Neural progenitor cell (in vitro differentiated cells): Measurements from ENCODE around the gene SNAPIN. TPM values are rescaled to one million over a fixed set of nuclear protein-coding genes. Genes with fewer than 3 reads are reported as not detected.

ENCODE experiments used
- DNase-seq: peaks from one replicate; pipeline ENCODE4 v3.0.0-alpha.2; 2016; ENCODE audit warnings: low spot score
- H2AFZ ChIP-seq: fragments of 200-600 bp; sonication (generic); replicated peaks from 2 replicates; pipeline ENCODE4 v1.6.1; 2016; ENCODE audit warnings: antibody characterized with exemption
- H3F3A ChIP-seq: fragments of 200-600 bp; sonication (generic); 2 replicates; pipeline ENCODE4 v1.6.1; 2016; ENCODE audit warnings: antibody characterized with exemption, low read depth
- H3K27ac ChIP-seq: fragments of 200-600 bp; sonication (generic); 2 replicates; pipeline ENCODE4 v1.5.1; 2016; ENCODE audit warnings: mild to moderate bottlenecking
- H3K27me3 ChIP-seq: fragments of 200-600 bp; sonication (generic); 2 replicates; pipeline ENCODE4 v1.6.1; 2016; ENCODE audit warnings: mild to moderate bottlenecking, moderate library complexity
- H3K36me3 ChIP-seq: fragments of 200-600 bp; sonication (generic); 2 replicates; pipeline ENCODE4 v1.5.1; 2016
- H3K4me1 ChIP-seq: fragments of 200-600 bp; sonication (generic); 2 replicates; pipeline ENCODE4 v1.6.1; 2016; ENCODE audit warnings: mixed run types
- H3K4me2 ChIP-seq: fragments of 200-600 bp; sonication (generic); 2 replicates; pipeline ENCODE4 v1.6.1; 2016
- H3K4me3 ChIP-seq: fragments of 200-600 bp; sonication (generic); 2 replicates; pipeline ENCODE4 v1.5.1; 2016
- H3K79me2 ChIP-seq: fragments of 200-600 bp; sonication (generic); 2 replicates; pipeline ENCODE4 v1.6.1; 2016; ENCODE audit warnings: low read depth
- H3K9ac ChIP-seq: fragments of 200-600 bp; sonication (generic); 2 replicates; pipeline ENCODE4 v1.6.1; 2016
- H3K9me3 ChIP-seq: fragments of 200-600 bp; sonication (generic); 2 replicates; pipeline ENCODE4 v1.5.1; 2016; ENCODE audit warnings: low read depth
- H4K20me1 ChIP-seq: fragments of 200-600 bp; sonication (generic); 2 replicates; pipeline ENCODE4 v1.6.1; 2016; ENCODE audit warnings: low read depth
- H3K27ac Mint-ChIP-seq: 3 replicates; pipeline ENCODE4 v1.8.0; 2021; ENCODE audit warnings: mixed read lengths
- H3K27me3 Mint-ChIP-seq: 2 replicates; pipeline ENCODE4 v1.8.0; 2022; ENCODE audit warnings: low read depth, mild to moderate bottlenecking, inconsistent platforms, moderate library complexity, mixed read lengths; ENCODE audit not compliant: insufficient read depth
- H3K36me3 Mint-ChIP-seq: 3 replicates; pipeline ENCODE4 v1.8.0; 2021; ENCODE audit warnings: mixed read lengths
- H3K4me1 Mint-ChIP-seq: 3 replicates; pipeline ENCODE4 v1.8.0; 2021; ENCODE audit warnings: mixed read lengths
- H3K4me3 Mint-ChIP-seq: 3 replicates; pipeline ENCODE4 v1.8.0; 2021; ENCODE audit warnings: mild to moderate bottlenecking, moderate library complexity, mixed read lengths
- H3K9me3 Mint-ChIP-seq: 3 replicates; pipeline ENCODE4 v1.8.0; 2020; ENCODE audit warnings: mixed read lengths
- CTCF ChIP-seq: fragments of 200-600 bp; sonication (generic); IDR thresholded peaks from 2 replicates; pipeline ENCODE4 v1.5.1; 2017; ENCODE audit warnings: antibody characterized with exemption, mild to moderate bottlenecking
- EZH2 ChIP-seq: fragments of 200-600 bp; sonication (generic); IDR thresholded peaks from 2 replicates; pipeline ENCODE4 v1.6.1; 2017; ENCODE audit warnings: antibody characterized with exemption, mild to moderate bottlenecking, moderate library complexity
- EZH2phosphoT487 ChIP-seq: fragments of 200-600 bp; sonication (generic); IDR thresholded peaks from 2 replicates; pipeline ENCODE4 v1.6.1; 2017; ENCODE audit warnings: antibody characterized with exemption
- total RNA-seq: library from RNA; depleted of rRNA; stranded (reverse); fragments of >200 nt; gene quantifications from 2 replicates; pipeline ENCODE4 v1.2.3, GENCODE V29; 2015; ENCODE audit warnings: low replicate concordance

Gene SNAPIN
- total RNA-seq, 1 donor from 2014 or later = 52.4 TPM

- no peaks in the 10 kb centered on the region for H3K36me3 ChIP-seq
- H3K36me3 Mint-ChIP-seq = peaks cover 2% of the 10 kb centered on the region
- H3K4me1 Mint-ChIP-seq = peaks cover 23% of the 10 kb centered on the region
- H3K9ac ChIP-seq = no peak overlapping the region
- no peaks in the 10 kb centered on the region for H3K79me2 ChIP-seq
- peak overlapping the region; percentile 94 for H3K4me2 ChIP-seq
- peak overlapping the region; percentile 79 for H3K4me3 Mint-ChIP-seq
- TF ChIP-seq CTCF = no peak
- TF ChIP-seq EZH2 = no peak
- TF ChIP-seq EZH2phosphoT487 = no peak
- H3K9me3 ChIP-seq = no peaks in the 10 kb centered on the region
- peak overlapping the region; percentile 51 for H3K4me3 ChIP-seq
- DNase-seq = no peak
- peaks cover 18% of the 10 kb centered on the region for H3K4me1 ChIP-seq
- H3K9me3 Mint-ChIP-seq = peaks cover 2% of the 10 kb centered on the region
- H3K27ac Mint-ChIP-seq = no peak overlapping the region
- H3K27me3 ChIP-seq = peaks cover 52% of the 10 kb centered on the region
- H2AFZ ChIP-seq = peak overlapping the region; percentile 83
- H4K20me1 ChIP-seq = peaks cover 5% of the 10 kb centered on the region
- H3K27ac ChIP-seq = no peak overlapping the region
- peaks cover 45% of the 10 kb centered on the region for H3K27me3 Mint-ChIP-seq
- H3F3A ChIP-seq = peaks cover 13% of the 10 kb centered on the region
These were observed 21.6 kb downstream of the SNAPIN start for GRCh38 chr1:153680120-153680403.

- Mint-ChIP-seq H3K36me3 (peaks cover 2% of the 10 kb centered on the region), H3K27ac (no peak overlapping the region), H3K4me1 (peaks cover 36% of the 10 kb centered on the region), H3K9me3 (peaks cover 2% of the 10 kb centered on the region), H3K27me3 (peaks cover 45% of the 10 kb centered on the region), H3K4me3 (no peak overlapping the region)
- H4K20me1 ChIP-seq = peaks cover 5% of the 10 kb centered on the region
- TF ChIP-seq EZH2 (no peak), EZH2phosphoT487 (no peak), CTCF (no peak)
- no peak overlapping the region for H3K27ac ChIP-seq
- H3F3A ChIP-seq = peaks cover 13% of the 10 kb centered on the region
- H3K36me3 ChIP-seq = no peaks in the 10 kb centered on the region
- H3K9me3 ChIP-seq = no peaks in the 10 kb centered on the region
- no peak overlapping the region for H3K4me2 ChIP-seq
- no peaks in the 10 kb centered on the region for H3K79me2 ChIP-seq
- H3K4me3 ChIP-seq = no peak overlapping the region
- H3K4me1 ChIP-seq = peaks cover 18% of the 10 kb centered on the region
- no peak overlapping the region for H3K9ac ChIP-seq
- DNase-seq = no peak
- no peak overlapping the region for H2AFZ ChIP-seq
- H3K27me3 ChIP-seq = peaks cover 46% of the 10 kb centered on the region
These were observed 24.2 kb downstream of the SNAPIN start for GRCh38 chr1:153682730-153683129.

- Histone ChIP-seq H3K4me3 (no peak overlapping the region), H3K79me2 (no peaks in the 10 kb centered on the region), H3K36me3 (no peaks in the 10 kb centered on the region), H4K20me1 (no peaks in the 10 kb centered on the region), H3K4me1 (peaks cover 10% of the 10 kb centered on the region), H2AFZ (no peak overlapping the region), H3K9ac (no peak overlapping the region), H3K27me3 (peaks cover 35% of the 10 kb centered on the region), H3K9me3 (no peaks in the 10 kb centered on the region), H3F3A (peaks cover 7% of the 10 kb centered on the region), H3K4me2 (no peak overlapping the region), H3K27ac (no peak overlapping the region)
- Mint-ChIP-seq H3K4me3 (no peak overlapping the region), H3K4me1 (peaks cover 27% of the 10 kb centered on the region), H3K27ac (no peak overlapping the region), H3K9me3 (peaks cover 2% of the 10 kb centered on the region), H3K27me3 (peaks cover 40% of the 10 kb centered on the region), H3K36me3 (peaks cover 2% of the 10 kb centered on the region)
- TF ChIP-seq CTCF (no peak), EZH2 (no peak), EZH2phosphoT487 (no peak)
- no peak for DNase-seq
These were observed 25.4 kb downstream of the SNAPIN start for GRCh38 chr1:153683854-153684253.
